HK-2 (cell line): Measurements from ENCODE around the gene CTTNBP2NL.
"Not testable (repeated sequence)": the region's sequence is repeated elsewhere in the genome, so short reads cannot be mapped to it uniquely, and the experiment has no call there.

ENCODE experiments used
- DNase-seq: peaks from one replicate; pipeline ENCODE4 v3.0.0-alpha.2; 2018; ENCODE audit not compliant: unreplicated experiment

Gene CTTNBP2NL

GRCh38 chr1:112418099-112418892, 22.3 kb downstream of the CTTNBP2NL start:
- DNase-seq: no peak

DNA sequence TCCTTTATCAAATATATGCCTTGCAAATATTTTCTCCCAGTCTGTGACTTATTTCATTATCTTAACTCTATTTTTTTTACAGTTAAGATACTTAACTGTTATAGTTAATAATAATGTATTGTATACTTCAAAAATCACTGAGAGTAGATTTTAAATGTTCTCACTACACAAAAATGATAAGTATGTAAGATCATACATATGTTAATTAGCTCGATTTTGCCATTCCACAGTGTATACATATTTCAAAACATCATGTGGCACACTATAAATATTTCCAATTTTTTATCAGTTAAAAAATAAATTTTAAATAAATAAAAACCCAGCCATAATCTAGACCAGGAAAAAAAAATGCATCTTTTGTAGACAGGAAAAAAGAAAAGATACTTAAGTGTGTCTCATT, 27.2 kb downstream of the CTTNBP2NL start:
- no peak for DNase-seq

DNA sequence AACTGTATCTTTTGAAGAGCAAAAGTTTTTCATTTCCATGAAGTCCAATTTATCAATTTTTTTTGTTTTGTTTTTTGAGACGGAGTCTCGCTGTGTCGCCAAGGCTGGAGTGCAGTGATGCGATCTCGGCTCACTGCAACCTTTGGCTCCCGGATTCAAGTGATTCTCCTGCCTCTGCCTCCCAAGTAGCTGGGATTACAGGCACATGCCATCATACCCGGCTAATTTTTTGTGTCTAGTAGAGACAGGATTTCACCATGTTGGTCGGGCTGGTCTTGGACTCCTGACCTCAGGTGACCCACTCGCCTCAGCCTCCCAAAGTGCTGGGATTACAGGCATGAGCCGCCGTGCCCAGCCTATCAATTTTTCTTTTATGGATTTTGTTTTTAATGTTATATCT, 27.7 kb downstream of the CTTNBP2NL start:
- not testable (repeated sequence) for DNase-seq

DNA sequence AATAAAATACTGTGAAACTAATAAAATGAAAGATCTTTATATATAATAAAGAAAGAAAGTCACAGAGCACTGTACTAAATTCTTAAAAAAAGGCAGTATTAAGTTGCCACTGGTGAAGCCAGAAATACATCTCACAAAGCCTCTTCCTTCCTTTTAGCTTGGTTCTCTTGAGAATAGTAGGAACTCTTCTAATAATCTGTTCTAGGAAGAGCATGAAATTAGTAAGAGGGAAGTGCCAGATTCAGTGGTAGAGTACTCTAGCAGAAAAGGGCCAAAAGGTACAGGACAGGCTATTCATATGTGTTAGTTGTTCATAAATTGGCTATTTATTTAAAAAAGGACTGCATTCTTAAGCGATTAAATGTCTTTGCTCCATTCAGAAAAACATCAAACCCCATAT, 33.7 kb downstream of the CTTNBP2NL start:
- no peak for DNase-seq

- no peak for DNase-seq
Measured at GRCh38 chr1:112431038-112431437, 35.0 kb downstream of the CTTNBP2NL start.

DNA sequence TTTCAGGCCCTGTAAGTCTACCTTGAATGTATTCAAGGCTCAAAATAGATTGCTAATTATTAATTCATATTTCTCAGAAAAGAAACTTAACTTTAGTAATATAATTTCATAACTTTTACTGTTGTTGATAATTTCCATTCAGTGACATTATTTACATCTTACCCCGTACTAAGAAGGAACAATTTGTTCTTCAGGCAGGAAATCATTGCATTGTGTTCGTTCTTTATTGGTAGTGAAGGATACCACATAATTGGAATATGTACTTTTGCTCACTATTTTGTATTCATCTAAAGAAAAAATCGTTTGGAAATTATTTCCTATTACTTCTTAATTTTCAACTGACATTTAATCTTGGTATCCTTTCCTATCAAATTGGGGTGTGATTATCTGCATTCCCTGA, 39.4 kb downstream of the CTTNBP2NL start:
- DNase-seq: no peak

DNA sequence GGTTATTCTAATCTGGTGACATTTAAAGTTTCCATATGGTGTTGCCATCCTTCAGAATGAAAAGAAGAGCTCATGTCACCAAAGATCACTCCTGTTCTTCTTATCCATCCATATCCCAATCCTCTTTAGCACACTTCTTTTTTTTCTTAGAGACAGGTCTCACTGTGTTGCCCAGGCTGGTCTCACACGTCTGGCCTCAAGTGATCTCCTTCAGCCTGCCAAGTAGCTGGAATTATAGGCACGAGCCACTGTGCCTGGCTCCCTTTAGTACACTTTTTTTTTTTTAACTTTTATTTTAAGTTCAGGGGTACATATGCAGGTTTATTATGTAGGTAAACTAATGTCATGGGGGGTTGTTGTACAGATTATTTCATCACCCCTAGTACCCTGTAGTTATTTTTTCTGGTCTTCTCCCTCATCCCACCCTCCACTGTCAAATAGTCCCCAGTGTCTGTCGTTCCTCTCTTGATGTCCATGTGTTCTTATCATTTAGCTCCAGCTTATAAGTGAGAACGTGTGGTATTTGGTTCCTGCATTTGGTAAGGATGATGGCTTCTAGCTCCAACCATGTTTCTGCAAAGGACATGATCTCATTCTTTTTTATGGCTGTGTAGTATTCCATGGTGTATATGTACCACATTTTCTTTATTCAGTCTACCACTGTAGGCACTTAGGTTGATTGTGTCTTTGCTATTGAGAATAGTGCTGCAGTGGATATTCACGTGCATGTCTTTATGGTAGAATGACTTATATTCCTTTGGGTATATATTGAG, 40.6 kb downstream of the CTTNBP2NL start:
- no peak for DNase-seq

DNA sequence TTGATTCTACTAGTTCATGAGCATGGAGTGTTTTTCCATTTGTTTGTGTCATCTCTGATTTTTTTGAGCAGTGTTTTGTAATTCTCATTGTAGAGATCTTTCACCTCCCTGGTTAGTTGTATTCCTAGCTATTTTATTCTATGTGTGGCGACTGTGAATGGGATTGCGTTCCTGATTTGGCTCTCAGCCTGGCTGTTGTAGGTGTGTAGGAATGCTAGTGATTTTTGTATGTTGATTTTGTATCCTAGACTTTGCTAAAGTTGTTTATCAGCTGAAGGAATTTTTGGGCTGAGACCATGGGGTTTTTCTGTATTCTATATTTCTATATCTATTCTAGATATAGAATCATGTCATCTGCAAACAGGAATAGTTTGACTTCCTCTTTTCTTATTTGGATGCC, 42.1 kb downstream of the CTTNBP2NL start:
- not testable (repeated sequence) for DNase-seq

DNA sequence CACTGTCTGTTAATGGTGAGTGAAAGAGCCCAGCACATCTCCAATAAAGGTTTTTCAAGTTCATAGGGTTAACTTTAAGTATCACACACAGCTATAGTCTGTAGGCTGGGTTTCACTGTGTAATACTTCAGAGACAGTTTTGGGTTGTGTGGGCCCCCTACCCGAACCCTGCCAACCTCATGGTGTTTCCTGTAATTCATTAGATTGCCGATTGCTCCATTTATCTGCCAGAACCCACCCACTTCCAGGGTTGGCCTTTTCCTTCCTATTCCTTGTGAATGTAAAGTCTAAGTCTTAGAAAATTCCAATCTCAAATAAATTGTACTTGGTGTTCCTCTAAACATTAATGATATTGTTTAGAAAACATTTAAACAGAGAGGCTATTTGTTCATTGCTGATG, 43.6 kb downstream of the CTTNBP2NL start:
- DNase-seq: no peak

DNA sequence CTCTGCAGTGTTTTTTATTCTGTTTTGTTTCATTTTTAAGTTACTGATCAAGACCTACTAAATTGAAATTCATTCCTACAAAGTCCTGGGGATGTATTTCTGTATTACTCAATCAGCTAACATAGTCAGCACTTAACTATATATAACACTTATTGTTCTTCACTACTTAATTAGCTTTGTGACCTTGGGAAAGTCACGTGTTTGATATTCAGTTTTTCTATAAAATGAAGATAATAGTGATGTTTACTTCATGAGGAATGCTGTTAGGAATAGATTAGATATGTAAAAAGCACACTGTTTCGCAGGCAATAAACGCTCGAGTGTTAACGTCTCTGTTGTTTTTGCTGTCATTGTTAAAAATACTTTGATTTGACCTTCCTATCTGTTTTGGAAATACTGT, 44.6 kb downstream of the CTTNBP2NL start:
- DNase-seq: no peak

DNA sequence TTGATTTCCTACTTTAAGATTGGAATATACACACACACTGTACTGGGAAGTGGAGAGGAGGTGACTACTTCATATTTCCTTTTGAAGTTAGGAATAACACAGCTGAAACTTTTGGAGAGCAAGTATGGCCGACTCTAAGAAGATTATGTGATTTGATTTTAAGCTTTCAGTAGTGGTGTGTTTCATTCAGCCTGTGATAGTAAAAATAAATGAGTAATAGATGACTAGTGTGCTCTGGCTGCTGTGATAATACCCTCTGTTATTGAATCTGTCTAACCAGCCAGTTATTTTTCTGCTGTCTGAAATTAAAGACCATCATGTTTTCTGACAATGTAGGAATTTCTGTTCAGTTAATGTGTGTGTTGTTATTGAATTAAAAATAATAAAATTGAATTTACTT, 48.3 kb downstream of the CTTNBP2NL start:
- DNase-seq: no peak

GRCh38 chr1:112445596-112445995, 49.6 kb downstream of the CTTNBP2NL start:
- no peak for DNase-seq

- no peak for DNase-seq
Measured at GRCh38 chr1:112446411-112446810, 50.4 kb downstream of the CTTNBP2NL start.

GRCh38 chr1:112448904-112449629, 53.1 kb downstream of the CTTNBP2NL start:
- no peak for DNase-seq

DNA sequence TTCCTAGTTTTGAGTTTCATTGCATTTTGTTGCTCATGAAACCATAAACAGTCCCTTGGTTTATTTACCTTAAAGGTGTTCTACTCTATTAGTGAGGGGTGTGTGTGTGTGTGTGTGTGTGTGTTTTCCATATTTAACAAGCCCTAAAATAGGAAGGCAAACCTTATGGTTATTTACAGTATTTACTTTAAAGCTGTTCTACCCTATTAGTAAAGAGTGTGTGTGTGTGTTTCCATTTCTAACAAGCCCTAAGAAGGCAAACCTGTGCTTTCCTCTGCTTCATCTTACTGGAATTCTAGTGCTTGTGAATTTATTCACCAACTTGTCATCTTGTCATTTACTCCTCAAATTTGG, 53.6 kb downstream of the CTTNBP2NL start:
- DNase-seq: no peak

DNA sequence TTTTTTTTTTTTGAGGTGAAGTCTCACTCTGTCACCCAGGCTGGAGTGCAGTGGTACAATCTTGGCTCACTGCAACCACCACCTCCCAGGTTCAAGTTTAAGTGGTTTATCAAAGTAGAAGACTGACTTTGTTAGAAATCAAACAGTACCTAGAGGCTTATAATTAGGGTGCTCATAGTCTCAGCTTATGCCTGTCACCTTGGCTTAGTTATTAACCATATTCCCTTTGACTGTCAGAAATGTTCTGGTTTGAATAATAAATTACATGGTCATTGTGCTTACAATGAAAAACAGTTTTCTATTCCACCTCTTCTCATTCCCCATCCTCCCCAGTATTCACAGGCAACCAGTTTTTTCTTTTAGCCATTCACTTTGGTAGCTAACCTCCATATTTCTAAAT, 54.8 kb downstream of the CTTNBP2NL start:
- no peak for DNase-seq

DNA sequence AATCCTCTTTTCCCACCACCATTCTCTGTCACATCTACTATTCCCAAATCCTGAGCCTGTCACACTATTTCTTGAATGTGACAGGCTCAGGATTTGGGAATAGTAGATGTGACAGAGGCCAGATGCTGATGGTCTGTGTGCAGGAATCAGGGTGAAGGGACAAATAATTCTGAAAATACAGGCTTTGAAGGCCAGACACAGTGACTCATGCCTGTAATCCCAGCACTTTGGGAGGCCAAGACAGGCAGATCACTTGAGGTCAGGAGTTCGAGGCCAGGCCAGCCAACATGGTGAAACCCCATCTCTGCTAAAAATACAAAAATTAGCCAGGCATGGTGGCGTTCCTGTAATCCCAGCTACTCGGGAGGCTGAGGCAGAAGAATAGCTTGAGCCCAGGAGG, 55.3 kb downstream of the CTTNBP2NL start:
- DNase-seq: not testable (repeated sequence)

- no peak for DNase-seq
Measured at GRCh38 chr1:112453876-112454275, 57.9 kb downstream of the CTTNBP2NL start.

DNA sequence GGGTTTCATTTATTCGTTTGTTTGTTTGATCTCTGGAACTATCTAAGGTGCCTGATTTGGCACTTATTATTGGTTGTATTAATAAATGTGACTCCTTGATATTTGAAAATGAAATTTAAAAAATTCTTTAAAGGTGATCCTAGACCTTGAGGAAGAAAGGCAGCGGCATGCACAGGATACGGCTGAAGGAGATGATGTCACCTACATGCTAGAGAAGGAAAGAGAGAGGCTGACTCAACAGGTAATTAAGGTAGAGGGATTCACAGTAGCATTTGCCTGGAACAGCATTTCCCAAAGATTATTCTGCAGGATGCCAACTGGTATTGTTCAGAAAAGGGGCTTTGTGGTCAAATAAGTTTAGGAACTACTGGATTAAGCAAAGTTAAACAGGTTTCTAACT, 58.3 kb downstream of the CTTNBP2NL start:
- no peak for DNase-seq

GRCh38 chr1:112457241-112457640, 61.2 kb downstream of the CTTNBP2NL start:
- no peak for DNase-seq

- no peak for DNase-seq
Measured at GRCh38 chr1:112457955-112458354, 61.9 kb downstream of the CTTNBP2NL start.

DNA sequence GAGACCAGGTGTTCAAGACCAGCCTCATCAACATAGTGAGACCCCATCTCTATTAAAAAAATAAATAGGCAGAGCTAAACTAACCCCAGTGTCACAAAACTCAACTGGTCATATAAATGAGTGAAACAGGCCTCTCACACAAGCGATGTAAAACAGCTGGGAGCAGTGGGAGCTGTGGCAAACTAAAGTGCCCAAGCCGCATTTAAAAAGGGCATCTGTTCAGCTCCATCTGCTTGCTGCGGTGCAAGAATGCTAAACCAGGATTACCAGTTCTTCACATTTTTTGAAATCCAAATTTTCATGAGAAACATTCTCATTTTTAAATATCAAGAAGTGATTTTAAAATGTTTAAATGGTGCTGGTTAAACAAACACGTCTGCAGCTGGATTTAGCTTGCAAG, 62.7 kb downstream of the CTTNBP2NL start:
- DNase-seq: no peak

- DNase-seq: no peak
Measured at GRCh38 chr1:112460615-112461014, 64.6 kb downstream of the CTTNBP2NL start.
